NOMO-1 treated with DMSO at 0.1 percent for 48 hours (cell line): Measurements from ENCODE around the gene CDKN1C.
"Not testable (repeated sequence)": the region's sequence is repeated elsewhere in the genome, so short reads cannot be mapped to it uniquely, and the experiment has no call there.

ENCODE experiments used
- DNase-seq: peaks from one replicate; lab custom pipeline; 2025; ENCODE audit not compliant: unreplicated experiment; lab: John Stamatoyannopoulos, UW

The CDKN1C gene

GRCh38 chr11:2909133-2909902 lies 23.7 kb upstream of the CDKN1C start:
- no peak for DNase-seq

DNA sequence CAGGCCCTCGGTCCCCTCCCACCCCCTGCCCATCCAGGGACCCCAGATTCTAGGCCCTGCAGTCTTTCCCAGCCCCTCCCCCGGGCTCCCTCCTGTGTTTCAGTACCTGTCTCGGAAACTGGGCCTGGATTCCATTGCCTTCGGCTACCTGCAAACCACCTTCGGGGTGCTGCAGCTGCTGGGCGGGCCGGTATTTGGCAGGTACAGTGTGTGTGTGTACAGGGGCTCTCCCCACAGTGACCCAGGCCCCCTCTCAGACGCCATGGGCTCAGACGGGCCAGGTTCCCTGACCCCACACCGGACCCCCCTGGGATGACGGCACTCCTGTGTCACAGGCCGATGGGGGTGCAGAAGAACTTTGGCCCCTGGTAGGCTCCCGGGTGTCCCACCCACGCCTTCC lies 22.6 kb upstream of the CDKN1C start:
- DNase-seq = no peak

DNA sequence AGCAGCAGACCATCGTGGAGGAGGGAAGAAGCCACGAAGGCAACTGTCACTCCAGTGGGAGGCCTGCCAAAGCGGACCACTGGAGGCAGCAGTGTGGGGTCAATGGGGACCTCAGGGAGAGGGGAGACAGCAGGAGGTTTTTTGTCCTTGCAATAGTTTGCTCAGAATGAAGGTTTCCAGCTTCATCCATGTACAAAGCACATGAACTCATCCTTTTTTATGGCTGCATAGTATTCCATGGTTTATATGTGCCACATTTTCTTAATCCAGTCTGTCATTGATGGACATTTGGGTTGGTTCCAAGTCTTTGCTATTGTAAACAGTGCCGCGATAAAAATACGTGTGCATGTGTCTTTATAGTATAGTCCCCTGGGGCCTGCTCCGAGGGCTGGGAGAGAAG lies 19.7 kb upstream of the CDKN1C start:
- not testable (repeated sequence) for DNase-seq

DNA sequence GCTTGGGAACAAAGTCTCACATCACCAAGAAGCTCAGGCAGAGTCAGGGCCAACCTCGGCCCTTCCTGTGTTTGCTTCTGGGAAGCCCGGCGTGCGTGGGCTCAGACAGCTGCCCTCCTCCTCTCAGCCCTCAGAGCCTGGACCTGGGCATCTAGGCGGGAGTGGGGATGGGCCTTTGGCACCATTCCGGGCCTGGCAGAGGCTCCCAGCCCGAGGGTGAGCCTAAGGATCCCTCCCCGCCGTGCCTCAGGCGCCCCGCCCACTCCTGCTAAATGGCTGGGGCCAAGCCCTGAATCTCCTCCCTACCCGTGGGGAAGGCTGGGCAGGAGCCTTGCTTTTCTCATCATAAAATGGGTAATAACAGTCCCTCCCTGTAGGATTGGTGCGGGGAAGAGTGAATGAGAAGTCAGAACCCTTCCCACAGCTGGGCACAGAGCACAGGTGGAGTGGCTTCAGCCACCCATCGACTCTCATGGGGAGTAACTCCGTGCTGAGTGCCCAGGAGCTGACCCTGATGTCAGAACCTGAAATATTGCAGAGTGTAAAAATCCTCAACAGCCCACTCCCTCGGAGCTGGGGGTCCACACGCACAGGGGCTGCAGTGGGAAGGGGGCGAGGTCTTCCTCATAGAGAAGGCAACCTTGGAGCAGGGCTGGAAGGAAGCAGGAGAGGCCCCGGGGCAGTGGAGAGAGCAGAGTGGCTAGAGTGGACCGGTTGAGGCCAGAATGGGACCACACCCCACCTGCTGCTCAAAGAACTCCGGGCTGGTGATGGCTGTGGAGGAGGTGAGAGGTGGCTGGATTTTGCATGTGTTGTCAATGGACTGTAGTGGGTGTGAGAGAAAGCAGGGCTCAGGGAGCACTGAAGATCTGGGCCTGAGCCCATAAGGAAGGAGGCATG lies 18.8 kb upstream of the CDKN1C start:
- no peak for DNase-seq

DNA sequence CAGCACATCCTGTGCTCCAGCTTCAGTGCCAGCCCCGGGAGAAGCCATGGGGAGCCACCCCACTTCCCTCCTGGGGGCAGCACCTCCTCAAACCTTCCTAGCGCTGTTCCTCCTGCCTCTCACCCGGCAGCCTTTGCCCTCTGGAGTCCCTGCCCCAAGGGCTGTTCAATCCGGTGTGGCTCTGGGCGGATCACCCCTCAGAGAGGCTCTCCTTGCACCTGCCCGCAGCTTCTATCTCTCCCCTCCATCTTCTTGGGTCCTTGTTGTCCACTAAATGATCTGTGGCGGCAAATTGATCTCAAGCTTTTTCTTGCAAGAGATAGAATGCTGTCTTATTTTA lies 18.1 kb upstream of the CDKN1C start:
- no peak for DNase-seq

- DNase-seq = no peak
These were observed 17.5 kb upstream of the CDKN1C start for GRCh38 chr11:2902784-2903671.

DNA sequence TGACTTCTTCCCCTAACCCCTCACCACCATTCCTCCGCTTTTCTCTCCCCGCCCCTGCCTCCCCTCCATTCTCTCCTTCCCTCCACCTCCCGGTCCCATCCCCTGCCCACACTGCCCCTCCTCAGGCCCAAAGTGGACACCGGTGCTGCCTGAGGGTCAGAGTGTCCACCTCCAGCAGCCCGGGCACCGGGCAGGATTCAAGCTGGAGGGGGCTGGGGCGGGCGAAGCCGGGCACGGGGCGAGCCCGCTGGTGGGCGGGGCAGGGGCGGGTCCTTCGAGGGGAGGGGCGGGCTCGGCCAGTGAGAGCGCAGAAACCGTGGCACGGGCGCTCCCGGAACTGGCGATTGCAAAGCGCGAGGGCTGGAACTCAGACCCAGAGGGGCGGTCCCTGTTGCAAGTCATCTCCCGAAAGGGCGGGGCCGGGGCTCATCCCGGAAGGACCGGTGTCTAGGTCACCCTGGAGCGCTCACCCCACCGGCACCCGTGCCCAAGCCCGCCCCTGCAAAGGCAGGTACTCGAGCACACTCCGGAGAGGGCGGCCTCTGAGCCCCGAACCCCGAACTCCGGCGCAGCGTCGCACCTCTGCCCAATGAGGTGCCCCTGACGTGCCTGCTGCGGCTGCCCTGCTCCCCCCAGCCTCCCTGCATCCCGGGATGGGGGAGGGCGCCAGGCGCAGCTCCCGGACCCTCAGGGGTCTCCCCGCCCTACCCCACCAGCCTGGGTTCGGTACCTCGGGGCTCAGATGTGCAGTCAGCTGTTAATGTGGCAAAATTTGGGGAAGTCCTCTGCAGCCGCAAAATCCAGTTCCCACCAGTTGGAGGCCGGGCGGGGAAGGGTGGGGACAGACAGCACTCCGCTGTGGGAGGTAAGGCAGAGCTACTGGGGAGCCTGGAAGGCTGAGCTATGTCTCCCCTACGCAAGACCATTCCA lies 16.5 kb upstream of the CDKN1C start:
- DNase-seq = peak; percentile 97

DNA sequence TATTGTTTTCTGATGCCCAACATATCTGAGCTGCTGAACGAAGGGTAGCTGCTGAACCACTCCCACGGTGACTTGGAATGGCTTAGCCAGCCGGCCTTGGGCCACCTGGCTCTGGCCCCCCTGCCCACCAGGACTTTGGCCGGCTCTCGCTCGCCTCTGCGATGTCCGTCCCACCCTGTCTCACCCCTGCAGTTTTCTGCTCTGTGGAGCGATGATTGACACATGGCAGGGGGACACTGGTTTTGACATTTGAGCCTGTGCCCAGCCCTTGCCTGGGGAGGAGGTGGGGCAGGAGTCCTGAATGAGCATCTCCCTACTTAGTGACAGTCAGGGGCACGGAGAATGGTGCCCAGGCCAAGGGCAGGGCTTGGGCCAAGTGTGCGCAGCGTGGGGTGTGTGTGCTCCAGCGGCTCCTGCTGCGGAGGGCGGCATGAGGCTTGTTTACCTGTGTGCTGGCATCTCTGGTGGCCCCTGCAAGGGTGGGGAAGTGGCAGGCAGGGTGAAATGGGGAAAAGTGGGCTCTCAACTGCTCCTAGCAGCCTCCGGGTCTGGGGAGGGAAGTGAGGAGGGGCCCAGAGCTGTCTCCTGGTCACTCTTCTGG lies 15.7 kb upstream of the CDKN1C start:
- DNase-seq = no peak

- DNase-seq = no peak
These were observed 13.7 kb upstream of the CDKN1C start for GRCh38 chr11:2899080-2899783.

DNA sequence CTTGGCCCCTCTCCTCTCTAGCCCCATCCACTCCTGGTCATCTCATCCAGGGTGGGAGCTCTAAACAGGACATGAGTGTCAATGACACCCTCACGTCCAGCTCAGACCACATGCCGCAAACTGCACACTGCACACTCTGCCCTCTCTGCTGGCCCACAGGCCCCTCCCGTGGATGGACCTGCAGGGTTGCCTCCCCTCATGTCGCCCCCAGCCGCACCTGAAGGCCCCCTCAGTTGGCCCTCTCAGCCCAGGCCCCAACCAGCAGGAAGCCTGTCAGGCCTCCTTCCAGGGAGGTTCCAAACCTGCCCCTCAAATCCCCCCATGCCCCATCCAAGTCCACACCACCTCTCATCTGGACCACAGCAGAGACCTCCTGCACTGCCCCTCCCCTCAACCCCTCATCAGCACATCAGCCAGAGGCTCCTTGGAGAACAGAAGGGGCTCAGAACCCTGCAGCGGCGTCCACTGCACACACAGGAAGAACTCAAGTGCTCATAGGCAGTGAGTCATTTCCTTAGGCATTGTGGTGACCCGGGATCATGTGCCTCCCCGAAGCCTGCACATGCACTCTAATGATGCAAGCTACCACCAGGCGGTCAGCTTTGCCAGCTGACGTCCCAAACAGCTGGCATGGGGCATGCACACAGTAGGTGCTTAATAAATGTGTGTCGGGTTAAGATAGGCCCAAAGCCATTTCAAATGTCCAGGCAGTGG lies 12.9 kb upstream of the CDKN1C start:
- peak; percentile 91 for DNase-seq

DNA sequence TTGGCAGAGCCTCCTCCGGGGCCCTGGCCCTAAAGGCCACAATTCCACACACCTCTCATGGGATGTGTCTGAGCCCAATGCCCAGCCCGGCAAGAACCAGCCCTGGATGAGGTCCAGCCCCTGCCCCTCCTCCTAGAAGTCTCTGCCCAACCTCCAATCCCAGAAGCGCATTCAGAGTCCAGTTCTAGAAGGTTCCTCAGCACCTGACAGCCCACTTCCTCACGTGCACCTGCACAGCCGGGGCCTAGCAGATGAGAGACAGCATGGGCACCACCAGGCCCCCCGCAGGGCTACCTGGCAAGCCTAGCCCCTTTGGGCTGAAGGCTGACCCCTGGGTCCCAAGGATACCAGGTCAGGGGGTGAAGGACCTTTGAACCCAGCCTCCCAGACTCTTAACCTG lies 11.5 kb upstream of the CDKN1C start:
- no peak for DNase-seq

GRCh38 chr11:2896047-2896446 lies 10.5 kb upstream of the CDKN1C start:
- no peak for DNase-seq

DNA sequence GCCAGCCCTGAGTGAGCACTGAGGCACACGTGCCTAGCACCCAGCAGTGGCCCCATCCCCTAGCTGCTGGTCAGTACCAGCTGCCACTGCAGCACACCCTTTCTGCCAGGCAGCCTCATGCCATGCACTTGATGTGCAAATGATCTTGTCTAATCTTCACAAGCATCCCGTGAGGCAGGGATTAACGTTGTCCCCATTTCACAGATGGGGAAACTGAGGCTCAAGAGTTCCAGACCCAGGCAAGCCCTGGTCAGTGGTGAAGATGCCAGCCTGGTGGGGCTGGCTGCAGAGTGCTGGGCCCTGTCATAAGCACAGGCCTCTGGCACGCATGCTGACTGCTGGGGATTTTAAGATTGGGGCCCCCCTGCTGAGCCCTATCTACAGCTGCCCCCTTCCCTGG lies 8.4 kb upstream of the CDKN1C start:
- no peak for DNase-seq

DNA sequence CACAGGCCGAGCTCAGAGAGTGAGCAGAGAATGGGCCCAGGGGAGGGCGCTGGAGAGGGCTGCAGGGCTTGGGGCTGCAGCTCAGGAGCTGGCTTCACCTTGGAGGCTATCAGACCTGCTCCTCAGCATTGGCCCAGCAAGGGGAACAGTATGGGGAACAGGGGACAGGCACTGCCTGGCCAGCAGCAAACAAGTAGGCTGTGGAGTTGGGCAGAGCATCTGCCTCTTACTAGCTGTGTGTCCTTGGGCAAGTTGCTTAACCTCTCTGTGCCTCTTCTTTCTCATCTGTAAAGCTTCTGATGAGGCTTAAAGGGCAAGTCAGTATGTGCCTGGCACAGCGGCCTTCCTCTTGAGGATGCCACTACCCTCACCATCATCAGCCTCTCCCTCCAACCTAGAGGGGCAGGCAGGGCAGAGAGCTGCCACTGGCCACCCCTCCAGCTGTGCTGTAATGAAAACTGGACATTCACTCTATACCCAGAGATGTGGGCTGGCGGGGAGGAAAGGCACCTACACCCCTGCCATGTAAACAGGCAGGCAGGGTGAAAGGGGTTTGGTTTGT lies 7.5 kb upstream of the CDKN1C start:
- no peak for DNase-seq

DNA sequence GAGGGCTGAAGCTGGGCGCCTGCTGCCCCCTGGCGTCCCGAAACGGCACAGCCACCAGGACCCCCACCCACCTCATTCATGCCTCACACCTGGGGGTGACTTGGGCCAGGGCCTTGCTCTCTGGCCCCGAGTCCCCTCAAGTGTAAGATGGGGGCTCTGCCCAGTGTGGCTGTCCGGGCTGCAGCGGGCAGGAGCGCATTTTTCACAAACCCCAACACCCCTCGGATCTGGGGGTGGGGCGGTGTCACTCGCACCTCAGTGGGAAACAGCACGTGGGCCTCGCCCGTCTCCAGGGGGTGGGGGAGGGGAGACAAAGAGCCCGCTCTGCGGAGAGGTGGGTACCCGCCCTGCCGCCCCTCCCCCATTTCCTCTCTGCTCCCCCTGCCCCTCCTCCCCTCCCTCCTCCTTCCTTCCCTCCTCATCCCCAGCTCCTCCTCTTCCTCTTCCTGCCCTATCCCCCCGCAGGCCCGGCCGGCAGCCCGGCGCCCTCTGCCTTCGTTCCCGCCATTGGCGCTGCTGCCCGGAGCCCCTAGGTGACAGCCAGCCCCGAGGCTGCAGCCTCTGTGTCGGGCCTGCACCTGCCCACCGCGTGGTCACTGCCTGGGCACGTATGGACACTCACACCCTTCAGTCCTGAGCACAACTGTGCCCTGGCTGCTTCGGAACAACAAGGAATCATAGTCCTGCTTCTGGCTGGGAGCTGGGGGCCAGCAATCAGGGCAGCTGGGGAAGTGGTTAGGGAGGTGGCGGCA lies 6.8 kb upstream of the CDKN1C start:
- DNase-seq = peak; percentile 85

DNA sequence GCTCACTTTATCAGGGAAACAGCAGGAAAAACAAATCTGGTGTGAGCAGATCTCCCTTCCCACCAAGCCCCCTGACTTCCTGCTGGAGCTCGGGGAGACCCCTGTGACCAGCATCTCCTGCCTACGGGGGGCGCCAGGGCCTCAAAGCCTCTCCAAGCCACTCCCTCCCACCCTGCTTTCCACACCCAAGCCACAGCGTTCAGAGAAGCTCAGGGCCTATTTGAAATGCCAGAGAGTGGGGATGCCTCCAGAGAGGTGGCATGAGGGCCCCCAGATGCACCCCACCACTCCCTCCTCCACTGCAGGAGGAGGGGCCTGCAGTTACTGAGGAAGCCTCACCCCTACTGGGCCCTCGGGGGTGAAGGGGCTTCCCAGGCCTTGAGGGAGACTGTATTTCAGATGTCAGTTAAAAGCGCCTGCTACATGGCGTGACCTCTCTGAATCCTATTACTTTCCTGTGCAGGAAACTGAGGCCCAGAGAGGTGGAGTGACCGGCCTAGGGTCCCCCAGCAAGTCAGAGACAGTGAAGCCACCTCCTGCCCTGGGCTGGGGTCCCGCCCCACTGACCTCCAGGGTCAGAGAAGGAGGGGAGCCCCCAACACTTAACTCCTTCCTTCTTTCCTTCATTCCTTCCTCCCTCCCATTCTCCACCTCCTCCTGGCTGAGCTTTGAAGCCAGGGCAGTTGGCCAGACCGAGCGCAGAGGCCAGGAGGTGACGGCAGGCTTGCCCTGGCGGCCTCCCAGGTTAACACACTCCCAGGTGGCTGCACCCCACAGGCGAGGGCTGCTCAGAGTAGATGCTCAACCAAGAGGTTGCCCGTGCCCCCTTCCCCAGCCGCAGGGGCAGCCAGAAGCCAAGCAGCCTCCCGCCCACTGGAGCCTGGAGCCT lies 6.0 kb upstream of the CDKN1C start:
- no peak for DNase-seq
